H9 (cell line): Measurements from ENCODE around the gene NTF3. TPM values are rescaled to one million over a fixed set of nuclear protein-coding genes. Genes with fewer than 3 reads are reported as not detected.

Experiments used
- DNase-seq: peaks from one replicate; pipeline ENCODE4 v3.0.0-alpha.2; 2017
- H2AFZ ChIP-seq: one replicate; pipeline ENCODE4 v1.6.1; 2013; ENCODE audit warnings: mild to moderate bottlenecking, low read length, control low read depth, moderate library complexity
- H2AK5ac ChIP-seq: 2 replicates; pipeline ENCODE4 v1.6.1; 2013; ENCODE audit warnings: low read length, control low read depth, mixed read lengths; ENCODE audit not compliant: insufficient read length
- H2BK120ac ChIP-seq: one replicate; pipeline ENCODE4 v1.6.1; 2013; ENCODE audit warnings: low read depth, mild to moderate bottlenecking, low read length, control low read depth, inconsistent platforms; ENCODE audit not compliant: poor library complexity, severe bottlenecking
- H2BK12ac ChIP-seq: 2 replicates; pipeline ENCODE4 v1.6.1; 2013; ENCODE audit warnings: low read length, control low read depth, mixed read lengths, low read depth; ENCODE audit not compliant: insufficient read length
- H2BK15ac ChIP-seq: 2 replicates; pipeline ENCODE4 v1.6.1; 2013; ENCODE audit warnings: low read depth, low read length, control low read depth
- H2BK20ac ChIP-seq: one replicate; pipeline ENCODE4 v1.6.1; 2013; ENCODE audit warnings: low read depth, mild to moderate bottlenecking, low read length, control low read depth, inconsistent platforms; ENCODE audit not compliant: poor library complexity, severe bottlenecking
- H2BK5ac ChIP-seq: 2 replicates; pipeline ENCODE4 v1.6.1; 2013; ENCODE audit warnings: low read length, control low read depth, mixed read lengths; ENCODE audit not compliant: insufficient read length
- H3K14ac ChIP-seq: 2 replicates; pipeline ENCODE4 v1.6.1; 2013; ENCODE audit warnings: low read length, control low read depth; ENCODE audit not compliant: insufficient read depth
- H3K18ac ChIP-seq: 2 replicates; pipeline ENCODE4 v1.6.1; 2013; ENCODE audit warnings: low read depth, mild to moderate bottlenecking, mixed read lengths, low read length, control low read depth; ENCODE audit not compliant: insufficient read length
- H3K23ac ChIP-seq: 2 replicates; pipeline ENCODE4 v1.6.1; 2013; ENCODE audit warnings: low read length, control low read depth, mixed read lengths, low read depth; ENCODE audit not compliant: insufficient read length
- H3K23me2 ChIP-seq: 2 replicates; pipeline ENCODE4 v1.6.1; 2013; ENCODE audit warnings: low read depth, mild to moderate bottlenecking, mixed read lengths, low read length, control low read depth; ENCODE audit not compliant: insufficient read length, poor library complexity, severe bottlenecking
- H3K27ac ChIP-seq: 2 replicates; pipeline ENCODE4 v1.5.1; 2013; ENCODE audit warnings: low read length, control low read depth, mixed read lengths, low read depth; ENCODE audit not compliant: insufficient read length
- H3K27me3 ChIP-seq: 2 replicates; pipeline ENCODE4 v1.6.1; 2013; ENCODE audit warnings: low read length, control low read depth, inconsistent platforms; ENCODE audit not compliant: insufficient read depth
- H3K4ac ChIP-seq: 2 replicates; pipeline ENCODE4 v1.6.1; 2013; ENCODE audit warnings: low read depth, mild to moderate bottlenecking, control low read depth, inconsistent platforms, low read length, moderate library complexity
- H3K4me1 ChIP-seq: 2 replicates; pipeline ENCODE4 v1.6.1; 2013; ENCODE audit warnings: low read length, control low read depth, inconsistent platforms; ENCODE audit not compliant: insufficient read depth
- H3K4me2 ChIP-seq: 2 replicates; pipeline ENCODE4 v1.6.1; 2013; ENCODE audit warnings: low read length, control low read depth, mixed read lengths; ENCODE audit not compliant: insufficient read length, insufficient read depth
- H3K56ac ChIP-seq: 2 replicates; pipeline ENCODE4 v1.6.1; 2013; ENCODE audit warnings: low read depth, mild to moderate bottlenecking, mixed read lengths, low read length, control low read depth; ENCODE audit not compliant: insufficient read length
- H3K79me1 ChIP-seq: 2 replicates; pipeline ENCODE4 v1.6.1; 2013; ENCODE audit warnings: low read depth, mild to moderate bottlenecking, moderate library complexity, low read length, control low read depth, inconsistent platforms; ENCODE audit not compliant: insufficient read depth, poor library complexity, severe bottlenecking
- H3K79me2 ChIP-seq: 2 replicates; pipeline ENCODE4 v1.6.1; 2013; ENCODE audit warnings: low read length, control low read depth, inconsistent platforms; ENCODE audit not compliant: insufficient read depth
- H3K9ac ChIP-seq: 2 replicates; pipeline ENCODE4 v1.6.1; 2013; ENCODE audit warnings: low read length, control low read depth, mixed read lengths; ENCODE audit not compliant: insufficient read length; ENCODE audit errors: extremely low read depth
- H3K9me3 ChIP-seq: one replicate; pipeline ENCODE4 v1.6.1; 2013; ENCODE audit warnings: low read depth, low read length, inconsistent platforms; ENCODE audit not compliant: control insufficient read depth
- H3T11ph ChIP-seq: one replicate; pipeline ENCODE4 v1.6.1; 2013; ENCODE audit warnings: mild to moderate bottlenecking, low read length, control low read depth, inconsistent platforms
- H4K20me1 ChIP-seq: one replicate; pipeline ENCODE4 v1.6.1; 2013; ENCODE audit not compliant: control insufficient read depth, insufficient read length, insufficient read depth
- H4K5ac ChIP-seq: 2 replicates; pipeline ENCODE4 v1.6.1; 2013; ENCODE audit warnings: low read depth, mild to moderate bottlenecking, mixed read lengths, low read length, control low read depth; ENCODE audit not compliant: insufficient read length
- H4K8ac ChIP-seq: replicated peaks from 2 replicates; pipeline ENCODE4 v1.6.1; 2013; ENCODE audit warnings: low read length, control low read depth, mixed read lengths, low read depth; ENCODE audit not compliant: insufficient read length
- H4K91ac ChIP-seq: 2 replicates; pipeline ENCODE4 v1.6.1; 2013; ENCODE audit warnings: low read depth, mild to moderate bottlenecking, moderate library complexity, mixed read lengths, low read length, control low read depth; ENCODE audit not compliant: insufficient read length
- H3K27ac Mint-ChIP-seq, 3 experiments: 2 replicates in 2 of 3; 3 replicates in 1 of 3; pipeline ENCODE4 v1.8.0; 2020 to 2021; ENCODE audit warnings: mixed read lengths in 3 of 3, mild to moderate bottlenecking in 1 of 3, moderate library complexity in 1 of 3
- H3K27me3 Mint-ChIP-seq: 2 replicates; pipeline ENCODE4 v1.8.0; 2021; ENCODE audit warnings: low read depth, mild to moderate bottlenecking, moderate library complexity, mixed read lengths
- H3K36me3 Mint-ChIP-seq, 3 experiments: 2 replicates in 2 of 3; 3 replicates in 1 of 3; pipeline ENCODE4 v1.8.0; 2020 to 2021; ENCODE audit warnings: low read depth in 3 of 3, mixed read lengths in 3 of 3; ENCODE audit not compliant: insufficient read depth in 1 of 3
- H3K4me1 Mint-ChIP-seq, 2 experiments: 2 replicates each; pipeline ENCODE4 v1.8.0; 2020; ENCODE audit warnings: mixed read lengths in 2 of 2
- H3K4me3 Mint-ChIP-seq, 2 experiments: 2 replicates in 1 of 2; 3 replicates in 1 of 2; pipeline ENCODE4 v1.8.0; 2020 to 2021; ENCODE audit warnings: mild to moderate bottlenecking in 2 of 2, mixed read lengths in 2 of 2, moderate library complexity in 1 of 2
- H3K9me3 Mint-ChIP-seq, 2 experiments: 2 replicates in 1 of 2; 3 replicates in 1 of 2; pipeline ENCODE4 v1.8.0; 2020; ENCODE audit warnings: mild to moderate bottlenecking in 2 of 2, mixed read lengths in 2 of 2, moderate library complexity in 1 of 2
- WGBS: extraction: QIAGEN DNeasy Blood & Tissue Kit; methylation state at CpG from one replicate; pipeline ENCODE4 v1.1.7; 2013; ENCODE audit warnings: missing lambda C conversion rate, low lambda C conversion rate, mixed read lengths; ENCODE audit not compliant: insufficient read length; ENCODE audit errors: extremely low coverage; 5-methylcytosine and 5-hydroxymethylcytosine counted together
- total RNA-seq: library from RNA; stranded (reverse); gene quantifications from 2 replicates; pipeline ENCODE4 v1.2.1, GENCODE V29; 2021
- TF ChIP-seq, protein P1 (sequence below): fragments of 200-600 bp; sonication (generic); conservative IDR thresholded peaks from 3 replicates; pipeline ENCODE4 v1.8.0; 2021; ENCODE audit warnings: antibody characterized with exemption, mild to moderate bottlenecking

The NTF3 gene
- total RNA-seq, 1 experiment from 2014 or later = 0.48 TPM

GRCh38 chr12:5506295-5506694 is 74.4 kb downstream of the NTF3 start:
- no peaks in the 10 kb centered on the region for H3K79me2 ChIP-seq
- H4K5ac ChIP-seq = no peak overlapping the region
- H3K9ac ChIP-seq = no peak overlapping the region
- no peak overlapping the region for H2AK5ac ChIP-seq
- no peak for DNase-seq
- no peak overlapping the region for H3K4me3 Mint-ChIP-seq
- H3K23me2 ChIP-seq = no peaks in the 10 kb centered on the region
- no peak overlapping the region for H2BK15ac ChIP-seq
- H3K27me3 ChIP-seq = no peaks in the 10 kb centered on the region; the same call in 1 of the 2 replicates
- H3K4me2 ChIP-seq = no peak overlapping the region
- H2BK12ac ChIP-seq = no peak overlapping the region
- no peaks in the 10 kb centered on the region for H3K79me1 ChIP-seq
- H2BK120ac ChIP-seq = no peak overlapping the region
- H3K4me1 Mint-ChIP-seq = peaks cover 0 to 11% of the 10 kb centered on the region in 2 experiments; a peak in 2 of 4 replicates
- no peaks in the 10 kb centered on the region for H3K36me3 Mint-ChIP-seq
- no peaks in the 10 kb centered on the region for H4K20me1 ChIP-seq
- no peak overlapping the region for H4K8ac ChIP-seq
- H3K9me3 Mint-ChIP-seq = no peaks in the 10 kb centered on the region; a peak in 1 of 5 replicates
- no peak overlapping the region for H2AFZ ChIP-seq
- H3K56ac ChIP-seq = no peak overlapping the region
- H3K9me3 ChIP-seq = no peaks in the 10 kb centered on the region
- H3K27ac Mint-ChIP-seq = no peak overlapping the region
- no peak overlapping the region for H3K27ac ChIP-seq
- no peaks in the 10 kb centered on the region for H3K4me1 ChIP-seq
- H2BK20ac ChIP-seq = no peak overlapping the region
- TF ChIP-seq, protein P1, sequence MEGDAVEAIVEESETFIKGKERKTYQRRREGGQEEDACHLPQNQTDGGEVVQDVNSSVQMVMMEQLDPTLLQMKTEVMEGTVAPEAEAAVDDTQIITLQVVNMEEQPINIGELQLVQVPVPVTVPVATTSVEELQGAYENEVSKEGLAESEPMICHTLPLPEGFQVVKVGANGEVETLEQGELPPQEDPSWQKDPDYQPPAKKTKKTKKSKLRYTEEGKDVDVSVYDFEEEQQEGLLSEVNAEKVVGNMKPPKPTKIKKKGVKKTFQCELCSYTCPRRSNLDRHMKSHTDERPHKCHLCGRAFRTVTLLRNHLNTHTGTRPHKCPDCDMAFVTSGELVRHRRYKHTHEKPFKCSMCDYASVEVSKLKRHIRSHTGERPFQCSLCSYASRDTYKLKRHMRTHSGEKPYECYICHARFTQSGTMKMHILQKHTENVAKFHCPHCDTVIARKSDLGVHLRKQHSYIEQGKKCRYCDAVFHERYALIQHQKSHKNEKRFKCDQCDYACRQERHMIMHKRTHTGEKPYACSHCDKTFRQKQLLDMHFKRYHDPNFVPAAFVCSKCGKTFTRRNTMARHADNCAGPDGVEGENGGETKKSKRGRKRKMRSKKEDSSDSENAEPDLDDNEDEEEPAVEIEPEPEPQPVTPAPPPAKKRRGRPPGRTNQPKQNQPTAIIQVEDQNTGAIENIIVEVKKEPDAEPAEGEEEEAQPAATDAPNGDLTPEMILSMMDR = no peak
- no CpG with 5 or more reads among the region's 4 CpGs for WGBS
- no peak overlapping the region for H4K91ac ChIP-seq
- H3K4ac ChIP-seq = no peak overlapping the region
- H3K23ac ChIP-seq = no peak overlapping the region
- H3K27me3 Mint-ChIP-seq = peaks cover 8% of the 10 kb centered on the region
- H3K14ac ChIP-seq = no peak overlapping the region; the same call in 1 of the 2 replicates
- no peak overlapping the region for H3K18ac ChIP-seq
- no peak overlapping the region for H3T11ph ChIP-seq
- H2BK5ac ChIP-seq = no peak overlapping the region
